GM19452 (cell line): ENCODE data around the gene COL5A1.

Experiments
- ATAC-seq: cut with Tn5 transposase; IDR thresholded peaks from one replicate; pipeline ENCODE4 v1.9.1; 2021; ENCODE audit not compliant: unreplicated experiment

COL5A1 gene

GRCh38 chr9:134641173-134641989 is at the start of gene COL5A1:
TSS of gene COL5A1 (plus strand) at chr9:134641803. CDS start at chr9:134642188, 385 bp downstream.
- no peak for ATAC-seq

DNA sequence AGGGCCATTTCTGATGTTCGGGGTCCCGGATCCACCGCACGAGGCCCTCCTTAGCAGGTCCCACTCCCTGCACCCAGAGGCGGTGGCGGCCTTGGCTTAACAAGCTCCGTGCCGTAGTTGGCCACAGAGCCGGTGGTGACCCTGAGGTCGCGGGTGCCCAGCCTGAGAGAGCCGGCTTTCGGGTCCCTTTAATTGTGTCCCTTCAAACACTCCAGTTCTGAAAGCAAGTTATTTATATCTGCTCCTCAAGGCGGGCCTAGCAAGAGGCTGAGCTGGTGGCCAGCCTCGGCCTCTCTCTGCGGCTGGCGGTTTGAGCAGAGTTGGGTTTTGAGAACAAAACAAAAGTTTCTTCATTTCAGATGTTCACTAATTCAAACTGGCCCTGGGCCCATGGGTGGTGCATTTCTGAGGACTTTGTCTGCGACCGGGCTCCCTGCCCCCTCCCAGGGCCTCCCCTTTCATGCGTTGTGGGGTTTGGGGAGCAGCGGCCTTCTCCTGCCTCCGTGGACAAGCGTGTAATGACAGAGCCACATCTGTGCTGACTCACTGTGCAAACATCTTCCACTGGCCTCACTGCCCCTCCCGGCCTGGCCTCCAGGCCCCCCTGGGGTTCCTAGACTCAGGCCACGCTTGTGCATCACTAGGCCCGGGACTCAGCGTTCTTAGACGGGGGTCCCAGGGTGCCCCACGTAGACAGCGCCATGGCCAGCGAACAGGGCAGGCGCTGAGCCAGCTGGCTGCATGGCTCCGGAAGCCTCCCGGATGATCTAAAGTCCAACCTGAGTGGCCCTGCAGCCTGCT is 49.4 kb upstream of the COL5A1 start:
- ATAC-seq, result no peak

DNA sequence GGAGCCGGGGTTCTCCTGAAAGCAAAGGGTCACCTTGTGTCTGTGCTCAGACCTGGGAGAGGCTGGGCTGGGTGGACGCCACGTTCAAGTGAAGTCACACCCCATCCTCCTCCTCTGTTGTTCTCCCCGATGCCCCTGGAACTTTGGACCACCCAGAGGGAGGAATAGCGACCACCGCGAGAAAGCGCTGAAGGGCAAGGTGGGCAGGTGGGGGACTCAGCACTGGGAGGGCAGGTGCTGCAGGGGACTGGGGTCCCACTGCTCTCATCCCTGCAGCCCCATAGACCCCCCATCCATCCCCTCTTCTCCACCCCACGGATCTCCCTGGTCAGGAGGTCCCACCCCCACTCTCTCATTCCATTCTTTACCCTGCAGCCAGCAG is 48.8 kb upstream of the COL5A1 start:
- no peak for ATAC-seq

DNA sequence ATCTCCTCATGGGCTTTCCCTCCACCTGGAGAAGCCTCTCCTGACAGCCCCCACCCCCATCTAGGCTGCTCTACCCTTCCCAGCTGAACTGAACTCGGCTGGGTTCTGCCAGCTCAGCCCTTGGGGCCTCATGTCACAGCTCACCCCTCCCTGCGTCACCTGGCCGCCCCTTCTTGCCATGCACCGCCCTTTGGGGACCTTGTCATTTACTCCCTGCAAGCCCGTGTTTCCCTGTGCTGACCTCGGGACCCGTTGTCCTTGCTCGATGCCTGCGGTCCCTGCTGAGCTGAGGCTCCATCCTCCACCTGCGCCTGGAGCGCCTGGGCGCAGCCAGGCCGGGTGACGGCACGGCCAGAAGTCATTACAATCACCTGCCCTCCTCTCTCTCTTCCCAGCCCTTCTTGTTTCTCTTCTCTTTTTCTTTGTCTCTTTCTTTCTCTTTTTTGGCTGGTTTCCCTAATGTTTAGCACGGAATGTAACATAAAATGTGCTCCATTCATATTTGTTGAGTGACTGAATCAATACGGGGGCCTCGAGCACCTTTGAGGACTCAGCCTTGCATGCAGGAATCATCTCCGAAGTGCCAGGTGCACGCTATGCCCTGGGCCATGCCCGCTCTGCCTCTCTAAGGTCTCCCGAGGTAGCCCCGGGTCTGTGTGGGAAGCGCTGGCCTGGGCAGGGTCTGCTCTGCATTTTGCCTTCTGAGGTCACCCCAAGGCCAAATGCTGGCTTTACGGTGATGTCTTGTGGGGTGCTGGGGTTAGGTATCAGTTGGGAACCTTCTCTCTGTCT is 48.1 kb upstream of the COL5A1 start:
- ATAC-seq, result no peak

GRCh38 chr9:134594078-134594941 is 47.3 kb upstream of the COL5A1 start:
- no peak for ATAC-seq

DNA sequence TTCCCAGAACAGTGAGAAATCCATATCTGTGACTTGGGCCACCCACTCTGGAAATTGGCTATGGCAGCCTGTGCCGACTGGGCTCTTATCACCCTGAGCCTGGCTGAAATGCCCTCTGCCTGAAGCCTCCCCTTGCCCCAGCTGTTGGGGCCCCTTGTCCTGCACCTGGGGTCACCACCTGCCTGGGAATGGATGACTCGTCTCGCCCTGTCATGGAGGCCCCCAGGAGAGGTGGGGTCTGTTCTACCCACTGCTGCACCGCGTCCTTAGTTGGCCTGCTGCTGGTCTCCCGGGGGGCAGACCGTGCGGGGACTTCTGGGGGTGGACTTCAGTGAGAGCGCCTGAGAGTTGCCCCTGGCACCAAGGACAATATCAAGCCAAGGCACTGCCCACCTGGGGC is 46.6 kb upstream of the COL5A1 start:
- ATAC-seq, result no peak

DNA sequence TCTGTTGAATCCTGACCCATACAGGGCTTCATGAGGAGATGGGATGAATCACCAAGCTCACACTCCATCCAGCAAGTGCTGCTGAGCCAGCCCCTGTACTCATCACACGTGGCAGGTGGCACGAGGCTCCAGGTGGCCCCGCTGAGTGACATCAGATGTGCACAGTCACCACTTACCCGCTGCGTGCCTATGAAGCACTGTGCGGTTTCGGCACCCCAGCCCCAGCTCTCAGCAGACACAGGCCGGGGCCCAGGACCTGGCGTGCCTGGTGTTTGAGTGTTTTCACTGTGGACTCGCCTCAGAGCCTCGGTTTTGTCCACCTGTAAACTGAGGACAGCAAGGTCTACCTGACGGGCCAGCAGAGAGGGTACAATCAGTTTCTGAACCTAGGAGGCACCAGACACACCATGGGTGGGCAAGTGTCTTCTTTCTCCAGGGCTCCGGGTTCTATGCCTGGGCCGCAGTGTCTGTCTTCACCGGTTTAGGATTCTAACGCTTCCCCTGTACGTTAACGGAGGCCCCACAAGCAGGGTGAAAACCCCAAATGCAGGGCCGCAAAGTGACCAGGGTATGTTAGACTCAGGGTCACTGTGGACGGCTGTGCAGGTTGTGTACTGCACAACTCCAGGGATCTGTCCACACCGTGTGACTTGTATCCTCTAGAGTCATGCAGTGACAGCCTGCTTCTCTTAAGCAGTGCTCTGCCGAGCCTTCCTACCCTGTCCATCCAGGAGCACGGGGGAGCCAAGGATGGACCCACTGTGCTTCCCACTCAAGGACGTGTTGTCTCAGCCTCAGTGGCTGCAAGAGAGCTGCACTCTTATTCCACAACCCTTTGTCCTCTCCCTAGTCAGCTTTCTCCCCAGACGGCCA is 44.3 kb upstream of the COL5A1 start:
- no peak for ATAC-seq

DNA sequence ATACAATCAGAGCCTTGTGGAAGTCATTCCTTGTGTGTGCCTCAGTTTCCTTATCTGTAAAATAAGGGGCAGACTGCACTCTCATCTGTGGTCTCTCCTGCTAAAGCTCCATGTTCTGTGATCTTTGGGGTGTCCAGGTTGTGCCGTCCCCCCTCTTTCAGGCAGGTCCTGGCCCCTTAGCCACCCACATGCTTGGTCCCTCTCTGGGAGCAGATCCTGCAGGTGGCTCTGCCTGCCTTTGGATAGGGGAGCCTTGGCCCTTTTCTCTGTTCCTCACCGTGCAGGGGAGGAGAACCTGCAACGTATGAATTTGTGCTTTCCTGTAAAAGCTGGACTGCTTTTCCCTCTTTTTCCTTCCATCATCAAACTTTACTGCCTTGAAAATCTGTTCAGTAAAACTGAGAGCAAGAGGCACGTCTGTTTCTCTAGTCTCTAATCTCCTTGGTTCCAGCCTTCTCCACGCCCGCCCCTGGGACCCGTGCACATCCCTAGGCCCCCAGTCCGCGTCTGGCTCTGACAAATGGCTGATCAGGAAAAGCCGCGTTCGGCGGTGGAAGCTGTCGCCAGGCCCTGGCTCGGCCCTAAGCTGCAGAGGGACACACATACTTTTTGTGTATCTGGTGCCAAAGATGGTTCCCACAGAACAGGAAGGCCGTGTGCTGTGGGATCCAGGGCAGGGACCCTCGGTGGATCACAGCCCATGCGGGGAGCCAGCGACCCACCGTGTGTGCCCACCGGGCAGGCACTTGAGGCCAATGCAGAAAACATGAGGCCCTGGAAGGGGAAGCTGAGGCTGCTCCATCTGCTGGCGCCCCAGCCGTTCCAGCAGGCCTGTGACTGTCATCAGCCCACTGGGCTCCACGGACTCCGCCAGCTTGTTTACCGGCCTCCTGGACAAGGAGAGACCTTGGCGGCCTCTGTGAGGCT is 43.4 kb upstream of the COL5A1 start:
- ATAC-seq, result no peak

DNA sequence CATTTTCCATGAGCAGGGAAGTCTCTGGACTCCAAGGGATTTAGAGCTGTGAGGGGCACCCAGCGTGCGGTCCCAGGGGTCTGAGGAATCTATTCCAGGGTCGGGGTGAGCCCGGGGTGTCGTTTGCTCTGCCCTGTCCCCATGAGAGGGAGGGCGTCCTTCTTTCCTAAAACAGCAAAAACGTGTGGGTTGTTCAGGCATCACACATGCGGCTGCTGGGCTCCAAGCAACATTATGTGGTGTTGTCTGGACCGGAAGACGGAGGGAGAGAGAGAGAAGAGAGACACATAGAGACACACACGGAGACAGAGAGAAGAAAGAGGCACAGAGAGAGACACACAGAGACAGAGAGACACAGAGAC is 42.7 kb upstream of the COL5A1 start:
- no peak for ATAC-seq

DNA sequence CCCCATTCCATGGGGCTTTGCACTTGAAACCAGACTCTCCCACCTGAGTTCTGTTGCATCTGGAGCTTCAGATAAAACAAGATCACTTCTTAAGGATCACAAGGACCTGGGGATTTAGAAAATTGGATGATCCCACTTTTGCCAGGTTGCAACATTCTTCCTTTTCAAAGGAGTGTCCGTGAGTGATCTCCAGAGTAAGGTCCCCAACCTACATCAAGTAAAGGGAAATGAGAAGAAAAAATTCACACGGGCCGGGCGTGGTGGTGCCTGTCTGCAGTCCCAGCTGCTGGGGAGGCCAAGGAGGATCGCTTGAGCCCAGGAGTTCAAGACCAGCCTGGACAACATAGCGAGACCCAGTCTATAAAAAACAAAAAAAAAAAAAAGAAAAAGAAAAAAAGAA is 41.2 kb upstream of the COL5A1 start:
- no peak for ATAC-seq

GRCh38 chr9:134600836-134601638 is 40.6 kb upstream of the COL5A1 start:
- no peak for ATAC-seq

DNA sequence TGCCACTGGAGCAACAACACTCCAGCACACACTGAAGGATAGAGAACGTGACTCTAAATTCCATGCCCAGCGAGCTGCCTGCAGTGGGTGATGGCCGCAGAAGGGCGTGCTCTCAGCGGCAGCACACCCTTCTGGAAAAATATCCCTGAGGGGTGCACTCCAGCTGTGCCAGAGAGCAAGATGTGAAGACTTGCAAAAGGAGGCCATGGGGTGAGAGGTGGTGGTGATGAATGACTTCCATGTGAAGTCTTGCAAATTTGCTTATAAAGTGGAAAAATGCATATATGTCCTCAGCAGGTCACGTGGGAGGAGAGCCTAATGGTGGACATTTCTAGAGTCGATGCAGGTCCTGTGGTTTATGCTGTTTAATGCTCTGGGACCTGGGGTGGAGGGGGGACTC is 39.8 kb upstream of the COL5A1 start:
- ATAC-seq, result no peak

DNA sequence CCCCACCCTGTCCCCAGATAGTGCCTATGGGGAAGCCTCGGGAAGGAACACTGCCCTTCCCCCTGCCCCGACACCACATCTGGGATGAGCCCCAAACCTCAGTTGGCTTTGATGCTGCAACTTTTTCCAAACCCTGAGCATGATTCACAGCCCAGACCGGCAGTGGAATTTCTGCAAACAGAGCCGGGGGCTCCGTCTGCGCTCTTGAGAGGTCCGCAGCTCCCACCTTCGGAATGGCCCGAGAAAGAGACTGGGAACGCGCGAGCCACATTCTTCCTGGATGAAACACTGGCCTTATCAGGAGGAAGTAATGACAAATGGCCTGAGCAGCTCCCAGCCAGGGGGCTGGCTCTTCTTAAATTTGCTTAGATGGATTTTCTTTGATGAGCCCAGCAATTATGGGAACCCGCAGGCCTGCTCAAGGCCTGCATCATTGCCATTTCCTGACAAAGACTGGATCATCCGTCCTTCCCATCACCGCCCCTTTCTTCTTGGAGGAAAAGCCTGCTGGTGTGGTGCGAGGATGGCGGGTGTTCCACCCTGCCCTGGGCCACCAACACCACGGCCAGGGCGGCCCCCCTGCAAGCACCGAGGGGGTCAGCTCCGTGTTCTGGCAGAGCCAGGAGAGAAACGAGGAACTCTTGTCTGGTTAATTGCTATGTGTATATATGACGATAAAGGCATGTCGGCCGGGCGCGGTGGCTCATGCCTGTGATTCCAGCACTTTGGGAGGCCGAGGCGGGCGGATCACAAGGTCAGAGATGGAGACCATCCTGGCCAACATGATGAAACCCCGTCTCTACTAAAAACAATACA is 38.8 kb upstream of the COL5A1 start:
- ATAC-seq, result no peak

DNA sequence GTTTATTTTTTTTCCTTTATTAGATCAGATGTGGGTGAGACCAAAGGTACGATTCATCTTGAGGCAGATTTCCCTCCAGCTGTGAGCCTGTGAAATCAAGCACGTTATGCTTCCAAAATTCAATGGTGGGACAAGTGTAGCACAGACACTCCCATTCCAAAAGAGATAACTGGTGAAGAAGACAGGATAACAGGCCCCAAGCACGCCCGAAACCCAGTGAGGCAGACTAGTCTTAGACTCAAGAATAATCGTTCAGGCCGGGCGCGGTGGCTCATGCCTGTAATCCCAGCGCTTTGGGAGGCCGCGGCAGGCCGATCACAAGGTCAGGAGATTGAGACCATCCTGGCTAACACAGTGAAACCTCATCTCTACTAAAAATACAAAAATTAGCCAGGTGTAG is 36.8 kb upstream of the COL5A1 start:
- no peak for ATAC-seq

DNA sequence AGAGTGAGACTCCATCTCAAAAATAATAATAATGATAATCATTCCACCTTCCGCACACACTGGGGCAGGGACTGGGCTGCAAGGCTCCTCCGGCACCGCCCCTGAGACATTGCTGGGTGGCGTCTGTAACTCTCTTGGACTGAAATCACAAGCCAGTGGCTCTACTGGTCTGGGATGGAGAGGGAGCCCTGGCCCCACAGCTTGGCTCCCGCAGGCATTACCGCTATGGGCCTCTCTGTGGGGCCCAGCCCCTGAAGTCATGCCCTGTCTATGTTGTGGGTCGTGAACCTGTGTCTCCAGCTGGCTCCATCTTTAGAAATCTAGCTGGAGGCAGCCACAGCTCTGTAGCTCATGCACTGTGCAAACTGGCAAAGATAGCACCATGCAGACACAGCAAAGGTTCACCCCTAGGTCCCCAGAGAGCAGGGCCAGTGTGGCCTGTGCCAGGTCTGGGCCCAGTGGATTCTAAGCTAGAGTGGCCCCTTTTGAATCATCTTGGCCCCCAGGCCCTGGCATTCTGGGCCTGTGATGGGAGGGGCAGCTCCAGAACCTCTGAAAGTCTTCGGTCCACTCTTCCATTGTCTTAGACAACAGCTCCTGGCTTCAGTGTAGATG is 36.1 kb upstream of the COL5A1 start:
- ATAC-seq, result no peak

DNA sequence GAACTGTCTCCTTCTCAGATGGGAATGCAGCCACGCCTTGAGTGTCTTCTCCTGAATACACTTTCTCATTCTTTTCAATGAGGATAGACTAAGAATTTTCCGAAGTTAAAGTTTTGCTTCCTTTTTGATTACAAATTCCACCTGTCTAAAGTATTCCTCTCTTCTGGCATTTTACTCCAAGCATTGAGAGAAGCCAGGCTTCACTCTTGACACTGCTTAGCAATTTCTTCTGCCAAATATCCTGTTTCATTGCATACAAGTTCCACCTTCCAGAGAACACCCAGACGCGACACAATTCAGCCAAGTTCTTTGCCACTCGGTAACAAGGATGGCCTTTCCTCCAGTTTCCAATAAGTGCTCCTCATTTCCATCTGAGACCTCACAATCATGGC is 35.6 kb upstream of the COL5A1 start:
- ATAC-seq, result no peak
